ENCODE measurements around the gene PLEKHA1.

Gene PLEKHA1

GRCh38 chr10:122422266-122422989 is 47.9 kb downstream of the PLEKHA1 start:
- DNase-seq (ENCODE audit: low read depth) = no peak

DNA sequence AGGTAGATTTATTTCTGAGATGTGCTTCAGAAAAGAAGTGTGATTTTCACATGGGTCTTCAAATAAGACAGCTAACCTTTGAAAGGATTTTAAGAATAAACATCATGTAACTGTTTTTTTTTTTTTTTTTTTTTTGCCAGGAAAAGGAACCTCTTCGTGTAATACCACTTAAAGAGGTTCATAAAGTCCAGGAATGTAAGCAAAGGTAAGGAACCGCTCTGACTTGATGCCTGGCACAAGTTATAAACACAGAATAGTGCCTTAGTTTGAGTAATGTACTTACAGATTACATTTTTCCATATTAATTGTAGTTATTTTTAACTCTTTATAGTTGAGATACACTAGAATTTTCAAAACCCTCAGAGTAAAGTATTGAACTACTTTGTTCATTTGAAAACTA is 49.6 kb downstream of the PLEKHA1 start:
- DNase-seq (ENCODE audit: low read depth) = no peak

DNA sequence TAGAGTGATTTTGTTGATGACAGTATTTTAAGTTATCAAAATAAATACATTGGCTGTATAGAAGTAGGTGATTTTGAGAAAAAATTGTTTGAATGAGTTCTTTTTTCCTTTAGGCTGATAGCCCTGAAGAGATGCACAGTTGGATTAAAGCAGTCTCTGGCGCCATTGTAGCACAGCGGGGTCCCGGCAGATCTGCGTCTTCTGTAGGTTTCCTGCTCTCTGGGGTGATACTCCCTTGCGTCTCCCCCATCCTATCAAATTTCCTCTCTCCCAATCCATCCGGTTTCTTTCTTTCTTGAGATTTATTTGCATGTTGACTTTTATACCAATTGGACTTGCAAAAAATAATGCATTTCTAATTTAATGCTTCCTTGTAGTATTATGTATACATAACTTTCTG is 52.3 kb downstream of the PLEKHA1 start:
- no peak for DNase-seq (ENCODE audit: low read depth)

- DNase-seq (ENCODE audit: low read depth) = no peak
Measured at GRCh38 chr10:122427280-122427679, 52.8 kb downstream of the PLEKHA1 start.

- no peak for DNase-seq (ENCODE audit: low read depth)
Measured at GRCh38 chr10:122435212-122435827, 60.8 kb downstream of the PLEKHA1 start.

DNA sequence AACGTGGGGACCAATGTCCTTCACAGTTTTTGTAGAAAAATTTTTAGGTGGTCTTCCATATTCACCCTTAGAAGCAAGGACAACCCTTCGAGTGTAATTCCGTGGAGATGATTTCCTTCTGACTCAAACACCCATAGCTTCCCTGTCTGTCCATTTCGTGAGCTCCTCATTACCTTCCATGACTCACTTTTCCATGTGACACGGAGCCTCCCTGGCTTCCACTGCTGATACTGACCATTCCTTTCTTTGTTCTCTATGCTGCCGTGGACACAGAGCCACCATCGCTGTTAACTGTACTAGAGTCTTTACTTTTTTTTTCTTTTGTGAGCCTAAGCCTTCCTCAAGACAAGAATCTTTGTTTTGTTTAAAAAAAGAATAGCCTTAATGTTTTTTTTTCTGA is 67.5 kb downstream of the PLEKHA1 start:
- no peak for DNase-seq (ENCODE audit: low read depth)

DNA sequence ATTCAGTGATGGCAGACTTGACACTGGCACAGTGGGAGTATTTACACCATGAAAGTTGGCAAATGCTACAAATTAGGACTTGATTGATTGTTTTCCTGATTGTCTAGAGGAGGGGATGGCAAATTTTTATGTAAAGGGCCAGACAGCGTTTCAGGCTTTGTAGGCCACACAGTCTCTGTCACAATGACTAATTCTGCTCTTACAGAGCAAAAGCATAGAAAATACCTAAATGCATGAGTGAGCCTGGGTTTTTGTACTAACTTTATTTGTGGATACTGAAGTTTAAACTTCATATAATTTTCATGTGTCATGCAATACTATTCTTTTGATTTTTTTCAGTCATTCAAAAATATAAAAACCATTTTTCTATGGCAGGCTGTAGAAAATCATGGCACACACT is 71.0 kb downstream of the PLEKHA1 start:
- no peak for DNase-seq (ENCODE audit: low read depth)

DNA sequence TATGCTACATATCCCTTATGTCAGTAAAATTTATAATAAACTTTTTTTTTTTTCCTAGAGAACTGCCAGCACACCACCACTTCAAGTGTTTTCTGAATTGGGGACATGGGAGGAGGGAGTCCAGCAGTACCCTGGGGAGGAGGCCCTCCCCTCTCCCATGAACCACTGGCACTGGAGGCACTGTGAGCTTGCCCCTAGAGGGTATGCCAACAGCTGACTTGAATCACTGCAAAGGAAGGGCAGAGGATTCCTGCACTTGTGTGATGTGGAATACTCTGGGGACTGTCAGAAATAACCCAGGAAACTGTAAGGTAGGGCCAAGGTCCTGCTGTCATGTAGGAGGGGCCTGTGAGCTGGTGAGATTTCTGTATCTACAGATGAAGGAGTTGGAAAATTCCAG is 71.4 kb downstream of the PLEKHA1 start:
- DNase-seq (ENCODE audit: low read depth) = no peak

DNA sequence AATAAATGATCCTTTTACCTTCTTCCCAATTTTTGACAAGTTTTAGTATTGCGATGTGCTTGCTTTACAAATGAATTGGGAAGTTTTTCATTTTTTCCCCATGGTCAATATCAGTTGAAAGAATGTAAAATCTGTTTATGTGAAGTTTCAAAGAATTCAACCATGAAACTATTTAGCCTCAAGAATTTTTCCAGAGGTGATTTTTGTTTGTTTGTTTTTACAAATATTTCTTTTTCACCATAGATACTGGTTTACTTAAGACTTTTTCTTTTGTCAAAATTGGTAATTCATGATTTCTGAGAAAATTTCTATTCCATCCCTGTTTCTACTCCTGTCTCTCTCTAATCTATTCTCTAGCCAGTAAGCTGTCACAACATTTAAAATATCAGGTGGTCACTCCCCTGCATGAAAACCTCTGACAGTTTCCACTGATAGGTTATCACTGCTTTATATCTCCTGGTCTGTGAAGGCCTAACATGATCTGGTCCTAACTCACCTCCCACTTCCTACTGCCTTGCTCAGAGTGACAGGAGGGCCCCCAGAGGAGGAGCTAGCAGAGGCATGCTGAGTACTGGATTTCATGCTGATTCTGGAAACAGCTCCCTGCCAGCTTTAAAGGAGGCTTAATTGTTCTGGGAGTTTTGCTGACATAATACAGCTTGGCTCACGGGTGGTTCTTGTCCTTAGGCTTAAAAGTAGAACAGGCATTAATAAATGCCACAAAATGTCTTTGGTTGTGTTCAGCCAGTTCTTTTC is 72.3 kb downstream of the PLEKHA1 start:
- DNase-seq (ENCODE audit: low read depth) = no peak

DNA sequence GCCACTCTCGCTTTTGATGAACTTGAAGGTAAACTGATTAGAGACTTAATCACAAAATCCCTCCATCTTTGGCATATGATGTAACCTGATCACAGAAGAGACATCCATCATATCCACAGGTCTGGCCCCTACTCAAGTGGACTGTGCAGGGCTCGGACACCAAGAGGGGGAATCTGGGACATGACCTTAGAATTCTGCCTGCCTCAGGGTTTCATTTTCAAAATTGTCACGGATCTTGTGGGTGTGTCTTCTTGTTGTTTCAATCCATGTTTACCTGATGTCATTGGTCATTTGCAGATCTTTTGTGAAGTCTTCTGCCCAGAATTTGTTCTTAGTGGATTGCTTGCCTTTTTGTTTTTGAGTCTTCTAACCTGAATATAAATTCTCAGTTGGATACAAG is 74.1 kb downstream of the PLEKHA1 start:
- no peak for DNase-seq (ENCODE audit: low read depth)

DNA sequence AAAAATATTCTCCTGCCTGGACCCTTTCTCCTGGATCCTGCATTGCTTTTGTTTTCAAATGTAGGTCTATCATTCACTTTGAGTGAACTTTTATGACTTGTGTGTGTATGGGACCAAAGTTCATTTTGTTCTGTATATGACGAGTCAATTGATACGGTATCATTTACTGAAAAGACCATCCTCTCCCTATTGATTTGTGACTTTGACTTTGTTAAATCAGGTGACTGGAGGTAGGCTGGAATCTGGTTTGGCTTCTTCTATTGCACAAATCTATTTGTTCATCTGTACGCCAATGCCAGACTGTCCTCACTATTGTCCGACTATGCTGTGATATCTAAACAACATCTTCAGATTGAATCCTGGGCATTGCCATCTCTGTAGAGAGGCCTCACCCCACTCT is 74.6 kb downstream of the PLEKHA1 start:
- DNase-seq (ENCODE audit: low read depth) = no peak

GRCh38 chr10:122450353-122450990 is 76.0 kb downstream of the PLEKHA1 start:
- no peak for DNase-seq (ENCODE audit: low read depth)

DNA sequence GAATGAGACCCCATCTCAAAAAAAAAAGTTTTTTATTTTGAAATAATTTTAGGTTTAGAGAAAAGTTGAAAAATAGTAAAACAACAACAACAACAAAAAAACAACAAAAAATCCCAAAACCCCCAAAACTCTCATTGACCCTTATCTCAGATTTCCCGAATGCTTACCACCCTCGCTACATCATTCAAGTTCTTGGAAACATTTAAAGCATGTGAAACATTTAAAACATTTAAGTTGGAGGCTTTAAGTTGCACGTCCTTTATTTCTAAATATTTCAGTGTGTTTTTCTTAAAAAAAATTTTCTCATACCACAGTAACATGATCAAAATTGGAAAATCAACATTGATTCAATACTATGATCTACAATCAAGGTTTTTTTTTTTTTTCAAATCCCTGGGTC is 79.6 kb downstream of the PLEKHA1 start:
- no peak for DNase-seq (ENCODE audit: low read depth)

DNA sequence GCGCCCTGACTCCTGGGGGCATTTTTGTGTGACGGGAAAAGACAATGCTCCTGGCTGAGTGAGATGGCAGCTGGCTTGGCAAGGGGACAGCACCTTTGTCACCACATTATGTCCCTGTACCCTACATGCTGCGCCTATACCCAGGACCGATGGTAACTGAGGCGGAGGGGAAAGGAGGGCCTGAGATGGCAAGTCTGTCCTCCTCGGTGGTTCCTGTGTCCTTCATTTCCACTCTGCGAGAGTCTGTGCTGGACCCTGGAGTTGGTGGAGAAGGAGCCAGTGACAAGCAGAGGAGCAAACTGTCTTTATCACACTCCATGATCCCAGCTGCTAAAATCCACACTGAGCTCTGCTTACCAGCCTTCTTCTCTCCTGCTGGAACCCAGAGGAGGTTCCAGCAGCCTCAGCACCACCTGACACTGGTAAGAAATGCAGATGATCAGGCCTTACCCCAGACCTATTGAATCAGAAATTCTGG is 80.1 kb downstream of the PLEKHA1 start, which contains the start of gene ARMS2:
TSS of gene ARMS2 (plus strand) at position 51 of the 478 bp plus-strand sequence. CDS start at position 126, 75 bp downstream.
- no peak for DNase-seq (ENCODE audit: low read depth)

DNA sequence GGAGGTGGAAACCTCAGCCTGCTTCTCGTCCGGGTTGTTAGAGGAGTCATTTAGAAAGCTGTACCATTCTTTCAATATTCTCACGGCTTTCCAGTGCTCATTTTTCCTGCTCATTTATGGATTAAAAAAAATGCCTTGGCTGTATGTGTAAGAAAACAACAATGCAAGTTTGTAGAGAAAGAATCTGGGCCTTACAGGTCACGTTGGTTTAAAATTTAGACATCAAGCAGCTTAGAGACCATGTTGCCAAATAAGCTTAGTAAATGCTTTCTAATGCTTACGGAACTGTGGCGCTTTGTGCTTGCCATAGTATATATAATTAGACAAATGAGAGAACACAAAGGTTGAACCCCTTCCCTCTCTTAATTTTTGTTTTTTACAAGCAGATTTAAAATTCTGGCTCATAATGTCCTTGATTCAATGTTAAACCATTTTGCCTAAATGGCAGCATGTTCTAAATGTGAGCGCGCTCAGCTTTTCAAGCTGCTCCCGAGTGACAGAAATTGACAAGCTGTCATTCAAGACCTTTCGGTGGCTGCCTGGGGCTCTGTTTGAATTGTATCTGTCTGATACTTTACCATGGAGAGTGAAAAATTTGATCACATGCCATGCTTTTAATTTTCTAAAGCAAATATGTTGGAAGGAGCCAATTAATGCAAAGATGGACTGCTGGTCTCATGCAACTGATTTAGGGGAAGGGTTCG is 81.0 kb downstream of the PLEKHA1 start:
- DNase-seq (ENCODE audit: low read depth) = no peak

DNA sequence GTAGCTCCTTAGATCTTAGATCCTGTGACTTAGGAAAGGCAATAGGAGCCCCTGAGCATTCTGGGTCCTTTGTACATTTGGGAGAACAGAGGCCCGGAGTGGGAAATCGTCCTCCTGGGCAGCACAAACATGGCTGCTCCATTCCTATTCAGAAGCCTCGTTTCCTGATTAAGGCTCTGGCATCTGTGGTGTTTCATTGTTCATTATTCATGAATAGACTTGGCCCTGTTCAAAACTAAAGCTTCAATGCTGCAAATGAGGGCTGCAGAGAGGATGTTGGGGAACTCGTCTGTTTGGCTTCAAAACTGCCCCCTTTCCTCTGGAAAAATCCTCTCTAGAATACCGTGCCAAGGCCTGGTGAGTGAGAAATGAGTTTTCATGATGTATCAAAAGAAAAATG is 83.4 kb downstream of the PLEKHA1 start:
- DNase-seq (ENCODE audit: low read depth) = no peak

- DNase-seq (ENCODE audit: low read depth) = no peak
Measured at GRCh38 chr10:122458693-122459092, 84.2 kb downstream of the PLEKHA1 start.

GRCh38 chr10:122459561-122460273 is 85.2 kb downstream of the PLEKHA1 start:
- no peak for DNase-seq (ENCODE audit: low read depth)

- no peak for DNase-seq (ENCODE audit: low read depth)
Measured at GRCh38 chr10:122460891-122461293, 86.4 kb downstream of the PLEKHA1 start.

GRCh38 chr10:122461367-122461728 is 86.8 kb downstream of the PLEKHA1 start, which contains the start of gene HTRA1:
Gene HTRA1, plus strand, starts transcription at chr10:122461553. Its CDS starts 100 bp downstream, at chr10:122461653.
- DNase-seq (ENCODE audit: low read depth) = no peak
